Measurements from ENCODE around the gene OR2A14.
"Not testable (repeated sequence)": the region's sequence is repeated elsewhere in the genome, so short reads cannot be mapped to it uniquely, and the experiment has no call there.

The OR2A14 gene, protein sequence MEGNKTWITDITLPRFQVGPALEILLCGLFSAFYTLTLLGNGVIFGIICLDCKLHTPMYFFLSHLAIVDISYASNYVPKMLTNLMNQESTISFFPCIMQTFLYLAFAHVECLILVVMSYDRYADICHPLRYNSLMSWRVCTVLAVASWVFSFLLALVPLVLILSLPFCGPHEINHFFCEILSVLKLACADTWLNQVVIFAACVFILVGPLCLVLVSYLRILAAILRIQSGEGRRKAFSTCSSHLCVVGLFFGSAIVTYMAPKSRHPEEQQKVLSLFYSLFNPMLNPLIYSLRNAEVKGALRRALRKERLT

DNA sequence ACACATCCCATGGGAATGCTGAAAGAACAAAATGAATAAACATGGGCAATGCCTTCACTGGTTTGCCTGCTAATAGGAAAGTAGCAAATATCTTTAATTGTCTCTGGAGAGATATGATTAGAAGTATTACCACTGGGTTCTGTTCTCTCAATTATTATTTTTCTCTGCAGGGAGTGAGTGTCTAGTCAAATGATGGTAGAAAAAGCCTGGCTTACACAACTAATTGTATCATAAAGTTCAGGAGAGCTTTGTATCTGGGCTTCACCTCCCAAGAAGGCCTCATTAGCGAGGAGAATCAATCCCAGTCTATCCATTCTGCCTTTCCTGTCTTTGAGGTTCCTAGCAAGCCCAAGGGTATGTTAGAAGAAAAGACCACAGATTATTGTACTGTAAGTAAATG, at the start of gene OR2A14:
Gene OR2A14 (plus strand): TSS at position 301 of the 400 bp plus-strand sequence. CDS start 5,937 bp downstream, outside the sequence.
- no peak for DNase-seq

DNA sequence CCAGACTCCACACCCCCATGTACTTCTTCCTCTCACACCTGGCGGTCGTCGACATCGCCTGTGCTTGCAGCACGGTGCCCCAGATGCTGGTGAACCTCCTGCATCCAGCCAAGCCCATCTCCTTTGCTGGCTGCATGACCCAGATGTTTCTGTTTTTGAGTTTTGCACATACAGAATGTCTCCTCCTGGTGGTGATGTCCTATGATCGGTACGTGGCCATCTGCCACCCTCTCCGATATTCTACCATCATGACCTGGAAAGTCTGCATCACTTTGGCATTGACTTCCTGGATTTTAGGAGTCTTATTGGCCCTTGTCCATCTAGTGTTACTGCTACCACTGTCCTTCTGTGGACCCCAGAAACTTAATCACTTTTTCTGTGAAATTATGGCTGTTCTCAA, 48.6 kb upstream of the OR2A14 start:
- DNase-seq, result no peak

DNA sequence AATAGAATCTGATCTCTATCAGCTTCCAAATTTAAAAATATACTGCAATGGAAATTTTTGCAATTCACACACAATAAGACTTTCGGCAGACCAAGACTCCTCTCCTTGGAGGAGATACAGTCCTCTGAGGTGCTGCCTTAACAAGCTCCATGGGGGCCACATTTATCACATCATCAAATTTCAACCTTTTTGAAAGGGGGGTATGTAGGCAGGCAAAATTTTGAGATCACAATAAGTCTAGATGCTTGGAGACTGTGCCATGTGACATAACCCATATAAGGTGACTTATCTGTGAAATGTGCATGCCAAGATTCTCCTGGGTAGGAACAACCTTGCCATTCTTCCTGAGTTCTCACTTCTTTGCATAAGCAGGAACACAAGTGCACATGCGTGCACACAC, 37.0 kb upstream of the OR2A14 start, which contains the start of gene OR2A12:
Gene OR2A12 (plus strand): TSS at position 301 of the 400 bp plus-strand sequence. CDS start 8,830 bp downstream, outside the sequence.
- no peak for DNase-seq

DNA sequence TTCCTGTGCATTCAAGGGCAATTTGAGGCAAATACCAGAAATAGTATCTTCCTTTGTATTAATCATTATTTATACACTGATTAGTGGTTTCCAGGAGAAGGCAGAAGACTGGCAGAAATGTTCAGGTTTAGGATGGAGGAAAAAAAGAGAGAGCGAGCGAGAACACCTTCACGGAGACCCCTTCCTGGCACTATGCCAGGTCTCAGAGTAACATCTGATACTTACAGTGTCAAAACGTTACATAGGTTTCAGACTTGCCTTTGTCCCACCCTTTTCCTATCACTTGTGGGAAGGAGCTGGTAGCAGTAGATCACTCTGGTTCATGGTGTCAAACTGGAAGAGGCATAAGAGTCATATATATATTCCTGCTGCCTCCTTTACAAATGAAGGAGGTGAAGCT, 36.2 kb upstream of the OR2A14 start:
- no peak for DNase-seq

DNA sequence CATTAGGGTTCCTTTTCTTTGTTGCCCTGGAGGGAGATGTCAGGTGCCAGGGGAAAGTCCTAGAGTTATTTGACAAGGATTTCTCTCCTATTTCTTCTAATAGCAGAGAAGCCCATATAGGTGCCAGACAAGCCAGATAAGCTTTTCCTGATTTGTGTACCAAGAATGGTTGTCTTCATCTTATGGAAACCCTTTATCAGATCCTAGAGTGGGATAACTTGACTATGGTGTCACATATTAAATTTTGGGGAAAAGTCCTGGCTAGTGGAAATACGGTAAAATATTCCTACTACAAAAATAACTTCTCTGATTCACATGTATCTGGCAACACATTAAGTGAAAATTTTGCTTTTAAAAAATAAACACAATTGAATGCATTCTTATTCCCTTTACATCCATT, 35.7 kb upstream of the OR2A14 start:
- no peak for DNase-seq

DNA sequence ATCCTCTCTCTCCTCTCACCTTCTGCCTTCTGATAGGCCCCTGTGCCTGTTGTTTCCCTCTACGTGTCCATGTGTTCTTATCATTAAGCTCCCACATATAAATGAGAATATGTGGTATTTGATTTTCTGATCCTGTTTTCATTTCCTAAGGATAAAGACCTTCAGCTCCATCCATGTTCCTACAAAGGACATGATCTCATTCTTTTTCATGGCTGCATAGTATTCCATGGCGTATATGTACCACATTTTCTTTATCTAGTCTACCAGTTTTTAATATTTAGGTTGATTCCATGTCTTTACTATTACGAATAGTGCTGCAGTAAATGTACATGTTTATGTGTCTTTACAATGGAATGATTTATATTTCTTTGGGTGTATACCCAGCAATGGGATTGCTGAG, 32.3 kb upstream of the OR2A14 start:
- no peak for DNase-seq

DNA sequence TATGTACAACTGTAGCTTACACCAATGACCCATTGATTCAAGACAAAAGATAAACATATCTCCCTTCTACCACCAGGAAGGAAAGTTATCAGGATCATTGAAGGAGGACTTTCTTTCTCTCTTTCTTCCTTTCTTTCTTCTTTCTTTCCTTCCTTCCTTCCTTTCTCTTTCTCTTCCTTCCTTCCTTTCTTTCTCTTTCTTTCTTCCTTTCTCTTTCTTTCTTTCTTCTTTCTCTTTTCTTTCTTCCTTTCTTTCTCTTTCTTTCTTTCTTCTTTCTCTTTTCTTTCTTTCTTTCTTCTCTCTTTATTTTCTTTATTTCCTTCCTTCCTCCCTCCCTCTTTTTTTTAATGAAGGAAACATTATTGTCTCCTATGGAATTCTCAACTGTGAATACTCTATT, 24.2 kb upstream of the OR2A14 start:
- DNase-seq, result no peak

DNA sequence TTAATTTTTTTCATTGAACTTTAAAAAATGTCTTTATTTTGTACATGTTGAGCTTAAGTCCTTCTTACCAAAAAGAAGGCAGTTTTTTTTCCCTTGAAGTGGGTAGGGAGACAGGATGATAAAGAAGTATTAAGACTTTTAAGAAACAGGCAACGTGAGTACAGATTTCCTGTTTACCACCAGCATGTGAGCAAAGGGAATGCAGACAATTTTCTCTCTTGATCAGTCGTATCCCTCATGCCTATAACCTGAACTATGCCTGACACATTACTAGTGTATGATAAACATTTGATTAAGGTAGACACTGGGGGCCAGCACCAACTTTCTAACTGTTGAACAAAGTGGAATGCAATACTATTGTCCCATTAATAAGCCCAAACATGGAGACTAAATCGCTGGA, 22.4 kb upstream of the OR2A14 start:
- no peak for DNase-seq

DNA sequence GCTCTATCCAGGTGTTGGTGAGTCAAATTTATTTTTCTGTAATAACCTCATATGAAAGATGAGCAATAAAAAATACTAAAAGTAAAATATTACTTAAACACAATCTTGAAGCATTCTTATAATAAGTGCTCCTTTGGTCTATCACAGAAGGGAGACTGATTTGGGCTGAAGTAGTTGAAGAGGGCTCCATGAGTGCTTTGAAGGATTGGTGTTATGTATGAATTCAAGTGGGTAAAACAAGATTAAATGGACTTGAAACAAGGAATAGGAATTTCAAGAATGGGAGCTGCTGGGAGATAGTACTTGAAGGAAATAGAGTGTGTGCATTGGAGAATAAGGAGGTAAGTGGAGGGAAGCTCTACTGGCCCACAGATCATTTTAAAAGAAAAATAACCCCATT, 20.9 kb upstream of the OR2A14 start:
- DNase-seq, result no peak

DNA sequence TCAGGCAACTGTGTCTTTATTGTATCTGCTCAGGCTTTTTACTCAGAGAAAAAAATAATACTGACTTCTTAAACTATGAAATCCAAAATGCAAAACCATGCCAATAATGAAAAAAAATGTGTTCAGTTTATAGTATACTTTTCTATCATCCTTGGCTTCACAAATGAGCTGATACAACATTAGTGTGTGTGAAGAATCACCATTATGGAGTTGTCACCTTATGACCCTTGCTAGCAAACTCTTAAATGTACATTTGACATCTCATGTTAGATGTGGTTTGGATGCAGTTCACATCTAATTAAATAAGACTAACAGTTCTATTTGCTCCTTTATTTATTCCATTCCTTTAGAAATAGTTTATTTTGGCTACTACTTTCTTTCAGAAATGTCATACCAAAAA, 17.8 kb upstream of the OR2A14 start:
- no peak for DNase-seq

DNA sequence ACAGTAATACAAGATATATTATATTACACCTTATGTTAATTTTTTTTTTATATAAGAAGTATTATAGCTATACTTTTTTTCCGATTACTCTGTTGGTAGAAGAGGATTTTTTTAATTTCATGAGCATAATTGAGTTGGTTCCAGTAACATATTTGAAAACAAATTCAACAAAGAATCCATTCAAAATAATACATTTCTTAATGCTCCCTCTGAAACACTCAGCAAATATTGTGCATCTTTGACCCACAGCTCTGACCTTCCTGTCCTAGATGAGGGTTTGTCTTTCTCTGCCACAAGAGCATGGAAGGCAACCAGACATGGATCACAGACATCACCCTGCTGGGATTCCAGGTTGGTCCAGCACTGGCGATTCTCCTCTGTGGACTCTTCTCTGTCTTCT, 13.7 kb upstream of the OR2A14 start, which contains the start of gene OR2A2:
Gene OR2A2 (plus strand): TSS at position 301 of the 400 bp plus-strand sequence. CDS start 0 bp downstream, at position 301.
- no peak for DNase-seq

DNA sequence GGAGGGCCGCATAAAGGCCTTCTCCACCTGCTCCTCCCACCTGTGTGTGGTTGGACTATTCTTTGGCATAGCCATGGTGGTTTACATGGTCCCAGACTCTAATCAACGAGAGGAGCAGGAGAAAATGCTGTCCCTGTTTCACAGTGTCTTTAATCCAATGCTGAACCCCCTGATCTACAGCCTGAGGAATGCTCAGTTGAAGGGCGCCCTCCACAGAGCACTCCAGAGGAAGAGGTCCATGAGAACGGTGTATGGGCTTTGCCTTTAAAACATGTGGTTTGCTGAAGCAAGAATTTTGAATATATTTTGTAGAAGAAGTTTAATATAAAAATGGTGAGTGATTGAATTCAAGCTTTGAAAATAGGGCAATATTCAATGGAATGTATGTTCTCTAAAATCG, 12.7 kb upstream of the OR2A14 start:
- no peak for DNase-seq

DNA sequence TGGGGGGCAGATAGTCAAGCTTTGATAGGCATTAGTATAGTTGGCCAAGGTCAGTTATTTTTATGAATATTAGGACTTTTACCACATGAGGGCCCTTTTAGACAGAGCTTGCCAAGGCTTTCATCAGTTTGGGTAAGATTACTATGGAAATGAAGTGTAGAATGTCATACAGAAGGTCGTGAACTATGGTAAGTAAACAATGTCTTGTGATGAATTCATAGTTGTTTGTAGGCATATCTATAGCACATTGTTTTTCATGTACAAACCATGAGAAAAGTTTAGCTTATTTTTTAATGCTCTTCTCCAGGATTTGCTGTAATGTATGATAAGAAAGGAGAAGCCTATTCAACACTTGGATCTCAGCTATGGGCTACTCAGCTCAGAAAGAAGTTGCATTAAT, 9.3 kb upstream of the OR2A14 start:
- no peak for DNase-seq

DNA sequence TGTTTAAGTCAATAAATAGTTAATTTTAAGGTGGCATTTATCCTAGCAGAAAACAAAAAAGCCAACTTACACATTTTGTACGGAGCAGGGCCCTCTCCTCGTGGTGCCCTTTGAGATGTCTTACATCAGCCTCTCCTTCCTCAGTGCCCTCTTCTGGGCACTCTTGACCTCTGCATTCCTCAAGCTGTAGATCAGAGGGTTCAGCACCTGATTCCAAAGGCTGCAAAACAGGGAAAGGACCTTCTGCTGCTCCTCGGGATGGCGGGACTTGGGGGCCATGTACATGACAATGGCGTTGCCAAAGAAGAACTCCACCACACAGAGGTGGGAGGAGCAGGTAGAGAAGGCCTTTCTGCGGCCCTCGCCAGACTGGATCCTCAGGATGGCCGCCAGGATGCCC, 4.6 kb upstream of the OR2A14 start:
- no peak for DNase-seq

DNA sequence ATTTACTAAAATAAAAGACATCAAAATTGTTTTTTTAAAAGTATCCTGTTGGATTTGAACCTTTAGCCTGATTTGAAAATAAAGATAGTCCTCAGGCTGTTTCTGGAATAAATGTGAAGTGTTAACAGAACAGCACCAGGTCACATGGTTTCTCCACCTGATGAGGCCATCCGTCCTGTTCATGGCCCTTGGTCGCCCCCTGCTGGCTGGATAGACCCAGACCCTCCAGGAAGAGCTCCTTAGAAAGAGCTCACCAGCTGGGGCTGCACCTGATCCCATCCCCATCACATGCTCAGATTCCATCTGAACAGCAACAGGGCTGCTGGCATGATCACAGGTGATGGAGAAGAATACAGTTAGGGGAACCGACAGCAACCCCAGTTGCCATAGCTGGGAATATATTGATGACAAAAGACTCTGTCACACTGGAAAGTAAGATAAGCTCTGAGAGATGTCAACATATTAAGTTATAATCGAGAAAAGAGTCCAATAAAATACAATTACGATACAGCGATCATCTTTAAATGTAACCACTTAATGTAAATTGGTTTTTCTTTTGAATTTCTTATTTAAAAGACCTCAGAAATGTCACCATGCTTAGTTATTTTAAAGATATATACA, 4.8 kb downstream of the OR2A14 start:
- peak; percentile 94 for DNase-seq

DNA sequence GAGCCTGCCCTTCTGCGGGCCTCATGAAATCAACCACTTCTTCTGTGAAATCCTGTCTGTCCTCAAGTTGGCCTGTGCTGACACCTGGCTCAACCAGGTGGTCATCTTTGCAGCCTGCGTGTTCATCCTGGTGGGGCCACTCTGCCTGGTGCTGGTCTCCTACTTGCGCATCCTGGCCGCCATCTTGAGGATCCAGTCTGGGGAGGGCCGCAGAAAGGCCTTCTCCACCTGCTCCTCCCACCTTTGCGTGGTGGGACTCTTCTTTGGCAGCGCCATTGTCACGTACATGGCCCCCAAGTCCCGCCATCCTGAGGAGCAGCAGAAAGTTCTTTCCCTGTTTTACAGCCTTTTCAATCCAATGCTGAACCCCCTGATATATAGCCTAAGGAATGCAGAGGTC, 6.6 kb downstream of the OR2A14 start:
- DNase-seq, result not testable (repeated sequence)

DNA sequence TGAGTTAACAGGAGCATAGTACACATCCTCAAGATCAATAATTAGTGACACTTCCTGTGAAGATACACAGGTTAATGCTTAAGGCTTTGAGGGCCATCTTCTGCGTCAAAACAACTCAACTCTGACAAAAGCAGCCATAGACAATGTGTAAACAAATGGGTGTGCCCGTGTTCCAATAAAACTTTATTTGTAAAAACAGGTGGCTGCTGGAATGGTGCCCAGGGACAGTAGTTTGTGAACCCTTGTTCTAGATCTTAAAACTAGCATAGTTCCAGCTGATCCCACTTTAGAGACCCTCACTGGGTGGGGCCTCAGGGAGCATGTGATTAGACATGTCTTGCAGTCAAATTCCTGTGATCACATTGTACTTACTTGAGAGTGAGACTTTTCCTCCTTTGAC, 7.8 kb downstream of the OR2A14 start:
- DNase-seq, result no peak

DNA sequence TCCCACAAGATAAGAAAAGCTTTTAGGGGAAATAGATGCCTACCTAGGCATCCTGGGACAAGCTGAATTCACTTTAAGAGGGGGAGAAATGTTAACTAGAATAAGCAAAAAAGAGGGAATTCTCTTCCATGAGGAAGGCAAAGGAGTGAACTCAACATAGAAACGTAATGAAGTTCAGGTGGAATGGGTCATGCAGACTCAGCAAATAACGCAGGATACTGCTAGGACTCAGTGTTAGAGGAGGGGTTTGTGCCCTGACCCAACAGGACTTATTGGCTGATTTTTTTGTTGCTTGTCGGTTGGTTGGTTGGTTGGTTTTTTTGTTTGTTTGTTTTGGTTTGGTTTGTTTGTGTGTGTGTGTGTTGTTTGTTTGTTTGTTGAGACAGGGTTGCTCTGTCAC, 9.3 kb downstream of the OR2A14 start:
- no peak for DNase-seq

DNA sequence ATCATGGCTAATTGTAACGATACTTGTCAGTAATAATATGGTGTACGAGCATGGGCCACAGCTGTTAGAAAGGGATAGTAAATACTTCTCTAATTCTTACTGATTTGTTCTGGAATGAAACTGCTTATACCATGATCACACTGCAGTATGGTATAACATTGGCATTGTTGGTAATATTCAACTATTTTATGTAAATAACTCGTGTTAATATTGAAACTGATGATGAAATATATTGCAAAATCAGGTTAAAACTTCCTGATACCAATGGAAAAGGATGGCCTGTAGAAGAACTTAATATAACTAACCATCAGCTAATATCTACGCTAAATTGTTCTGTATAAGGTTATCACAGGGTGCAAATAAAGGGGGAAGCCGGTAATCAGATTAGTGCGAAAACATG, 10.3 kb downstream of the OR2A14 start:
- DNase-seq, result no peak

DNA sequence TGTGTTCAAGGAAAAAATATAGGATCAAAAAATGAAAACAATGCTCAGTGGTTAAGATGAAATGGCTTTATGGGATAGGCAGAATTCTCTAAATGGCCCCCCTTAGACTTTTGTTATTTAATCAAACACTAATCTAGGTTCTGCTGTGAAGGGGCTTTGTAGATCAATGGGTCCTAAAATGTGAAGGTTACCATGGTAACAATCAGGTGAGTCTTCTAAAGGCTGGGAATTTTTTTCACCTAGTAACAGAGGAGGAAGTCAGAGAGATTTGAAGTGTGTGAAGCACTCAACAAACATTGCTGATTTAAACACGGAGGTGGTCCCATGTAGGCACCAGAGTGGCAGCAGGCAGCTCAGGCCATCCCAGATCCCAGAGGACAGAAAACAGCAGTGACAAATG, 11.1 kb downstream of the OR2A14 start:
- DNase-seq, result no peak

DNA sequence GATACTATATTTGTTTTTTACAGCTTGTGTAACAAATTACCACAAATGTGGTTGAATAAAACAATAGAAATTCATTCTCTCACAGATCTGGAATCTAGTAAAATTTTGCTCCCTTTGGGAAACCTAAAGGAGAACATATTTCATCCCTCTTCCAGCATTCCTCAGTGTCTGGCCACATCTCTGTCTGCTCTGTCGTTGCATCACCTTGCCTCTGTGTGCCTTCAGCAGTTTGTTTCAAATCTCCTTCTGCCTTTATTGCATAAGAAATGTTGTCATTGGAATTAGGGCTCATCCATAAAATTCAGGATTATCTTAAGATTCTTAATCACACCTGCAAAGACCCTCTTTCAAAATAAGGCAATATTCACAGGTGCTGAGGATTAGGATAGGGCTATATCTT, 14.5 kb downstream of the OR2A14 start:
- no peak for DNase-seq

DNA sequence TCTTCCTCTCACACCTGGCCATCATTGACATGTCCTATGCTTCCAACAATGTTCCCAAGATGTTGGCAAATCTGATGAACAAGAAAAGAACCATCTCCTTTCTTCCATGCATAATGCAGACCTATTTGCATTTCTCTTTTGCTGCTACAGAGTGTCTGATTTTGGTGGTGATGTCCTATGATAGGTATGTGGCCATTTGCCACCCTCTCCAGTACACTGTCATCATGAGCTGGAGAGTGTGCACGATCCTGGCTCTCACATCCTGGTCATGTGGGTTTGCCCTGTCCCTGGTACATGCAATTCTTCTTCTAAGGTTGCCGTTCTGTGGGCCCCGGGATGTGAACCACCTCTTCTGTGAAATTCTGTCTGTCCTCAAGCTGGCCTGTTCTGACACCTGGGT, 19.2 kb downstream of the OR2A14 start:
- DNase-seq, result no peak

DNA sequence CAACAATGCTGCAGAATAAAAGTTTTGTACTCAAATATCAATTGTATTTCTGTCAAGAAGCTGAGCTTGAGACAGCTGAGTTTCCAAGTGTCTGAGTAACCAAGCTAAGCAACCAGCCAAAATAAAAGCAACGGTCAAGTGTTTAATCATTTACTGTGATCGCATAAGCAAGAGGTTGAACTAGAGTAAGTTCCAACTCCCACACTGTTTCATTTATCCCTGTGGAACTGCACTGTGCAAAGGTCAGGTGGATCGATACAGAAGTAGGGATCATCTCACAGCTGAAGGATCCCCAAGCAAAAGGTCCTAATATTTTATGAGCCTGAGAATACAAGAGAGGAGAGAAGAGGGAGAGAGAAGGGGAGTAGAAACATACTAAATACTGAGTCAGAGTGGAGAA, 21.4 kb downstream of the OR2A14 start:
- no peak for DNase-seq

DNA sequence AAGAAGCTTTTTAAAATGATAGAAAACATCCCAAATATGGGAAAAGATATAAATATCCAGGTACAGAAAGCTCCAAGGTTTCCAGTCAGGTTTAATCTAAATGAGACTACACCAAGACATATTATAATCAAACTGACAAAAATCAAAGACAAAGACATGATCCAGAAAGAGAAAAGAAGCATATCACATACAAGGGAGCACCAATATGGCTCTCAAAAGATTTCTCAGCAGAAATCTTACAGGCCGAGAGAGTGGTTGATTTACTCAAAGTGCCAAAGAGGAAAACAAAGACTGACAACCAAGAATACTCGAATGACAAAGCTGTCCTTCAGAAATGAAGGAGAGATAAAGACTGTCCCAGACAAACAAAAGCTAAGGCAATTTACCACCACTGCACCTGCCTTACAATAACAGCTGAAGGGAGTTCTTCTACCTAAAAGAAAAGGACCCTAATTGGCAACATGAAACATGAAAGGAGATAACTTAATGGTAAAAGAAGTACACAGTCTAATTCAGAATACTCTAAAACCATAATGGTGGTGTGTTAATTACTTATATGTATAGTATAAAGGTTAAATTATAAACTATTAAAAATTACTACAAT, 25.4 kb downstream of the OR2A14 start:
- no peak for DNase-seq
